GM12878 (cell line): ENCODE measurements around the gene OR2F2. TPM values are rescaled to one million over a fixed set of nuclear protein-coding genes. Genes with fewer than 3 reads are reported as not detected.

Experiments used
- ATAC-seq: fragments of 200-7000 bp; cut with Tn5 transposase; 3 replicates; pipeline ENCODE4 v1.9.1; 2020; ENCODE audit warnings: mild to moderate bottlenecking, moderate library complexity
- BruUV-seq: library from RNA; stranded (reverse); fragments of 400-500 nt; replicated peaks from 2 replicates; lab custom pipeline; 2021; lab: Mats Ljungman, UMichigan
- CTCF ChIA-PET: fragments of 300-600 bp; sonication (Branson Sonifier 250); formaldehyde crosslinking; extraction: SDS; loops from one replicate; lab custom pipeline; 2021; ENCODE audit warnings: inconsistent platforms; lab: Yijun Ruan, JAX
- POLR2A ChIA-PET: fragments of 350-600 bp; formaldehyde crosslinking; extraction: SDS; loops from one replicate; lab custom pipeline; 2021; ENCODE audit warnings: inconsistent platforms; lab: Charles Lee
- RAD21 ChIA-PET: fragments of 300-600 bp; sonication (Branson Sonifier 250); formaldehyde crosslinking; loops from one replicate; lab custom pipeline; 2023; ENCODE audit warnings: antibody characterized with exemption; ENCODE audit not compliant: unreplicated experiment; lab: Charles Lee
- SMC1A ChIA-PET: fragments of 300-600 bp; sonication (Branson Sonifier 250); formaldehyde crosslinking; loops from one replicate; lab custom pipeline; 2023; ENCODE audit not compliant: unreplicated experiment, uncharacterized antibody; lab: Charles Lee
- DNase-seq: peaks from one replicate; pipeline ENCODE4 v3.0.0-alpha.2; 2011; ENCODE audit warnings: low read depth, low spot score
- FAIRE-seq: peaks from 3 replicates; lab custom pipeline; 2011; peaks lifted over from hg19 to GRCh38; lab: Jason Lieb, UNC
- H2AFZ ChIP-seq: 2 replicates; pipeline ENCODE4 v1.6.0; 2011; ENCODE audit warnings: low read depth, low read length, control low read depth; ENCODE audit not compliant: control insufficient read depth
- H3K27ac ChIP-seq: 2 replicates; pipeline ENCODE4 v1.5.1; 2011; ENCODE audit warnings: control low read depth; ENCODE audit not compliant: control insufficient read depth, insufficient read depth
- H3K27me3 ChIP-seq, 2 experiments: replicated peaks in 1 of 2; 2 replicates each; pipeline versions ENCODE4 v1.6.0 to v1.6.1; 2011; ENCODE audit warnings: low read length in 1 of 2; ENCODE audit not compliant: control insufficient read depth in 2 of 2, insufficient read depth in 2 of 2
- H3K36me3 ChIP-seq, 2 experiments: 2 replicates each; pipeline ENCODE4 v1.5.1; 2011; ENCODE audit warnings: low read length in 1 of 2; ENCODE audit not compliant: control insufficient read depth in 2 of 2, insufficient read depth in 2 of 2
- H3K4me1 ChIP-seq: 2 replicates; pipeline ENCODE4 v1.6.1; 2011; ENCODE audit warnings: mild to moderate bottlenecking, low read length, moderate library complexity, mixed read lengths; ENCODE audit not compliant: control insufficient read depth, insufficient read depth
- H3K4me2 ChIP-seq: 2 replicates; pipeline ENCODE4 v1.6.0; 2011; ENCODE audit warnings: control low read depth; ENCODE audit not compliant: control insufficient read depth, insufficient read depth
- H3K4me3 ChIP-seq: fragments of 200-600 bp; sonication (generic); 2 replicates; pipeline ENCODE4 v1.5.1; 2016
- H3K79me2 ChIP-seq: 2 replicates; pipeline ENCODE4 v1.6.0; 2011; ENCODE audit warnings: low read length; ENCODE audit not compliant: control insufficient read depth, insufficient read depth
- H3K9ac ChIP-seq: 2 replicates; pipeline ENCODE4 v1.8.0; 2011; ENCODE audit warnings: low read length, control low read depth, mixed read lengths; ENCODE audit not compliant: control insufficient read depth, insufficient read depth
- H3K9me3 ChIP-seq: replicated peaks from 3 replicates; pipeline ENCODE4 v1.5.1; 2011; ENCODE audit warnings: mild to moderate bottlenecking, low read length; ENCODE audit not compliant: control insufficient read depth, insufficient read depth
- H4K20me1 ChIP-seq: 2 replicates; pipeline ENCODE4 v1.6.0; 2011; ENCODE audit not compliant: control insufficient read depth, insufficient read depth
- BCLAF1 ChIP-seq: fragments of 450-650 bp; IDR thresholded peaks from 2 replicates; pipeline ENCODE4 v1.6.1; 2017; ENCODE audit warnings: antibody characterized with exemption, mild to moderate bottlenecking, moderate library complexity
- GATAD2B ChIP-seq: fragments of 450-650 bp; conservative IDR thresholded peaks from 2 replicates; pipeline ENCODE4 v1.6.1; 2017; ENCODE audit warnings: low read depth, mild to moderate bottlenecking, moderate library complexity
- KLF5 ChIP-seq: fragments of 450-650 bp; IDR thresholded peaks from 2 replicates; pipeline ENCODE4 v1.6.1; 2014; ENCODE audit warnings: mild to moderate bottlenecking; ENCODE audit not compliant: partially characterized antibody
- PAX8 ChIP-seq: fragments of 450-650 bp; IDR thresholded peaks from 2 replicates; pipeline ENCODE4 v1.6.1; 2017; ENCODE audit warnings: mild to moderate bottlenecking, moderate library complexity
- POU2F2 ChIP-seq: IDR thresholded peaks from 3 replicates; pipeline ENCODE4 v1.6.1; 2011; ENCODE audit warnings: low read depth, mild to moderate bottlenecking, low read length, borderline replicate concordance
- RELA ChIP-seq: fragments of 450-650 bp; IDR thresholded peaks from 2 replicates; pipeline ENCODE4 v1.8.0; 2014; ENCODE audit warnings: borderline replicate concordance; ENCODE audit not compliant: partially characterized antibody
- WGBS: methylation state at CpG from one replicate; pipeline ENCODE4 v1.1.6; 2016; ENCODE audit warnings: low lambda C conversion rate; ENCODE audit not compliant: insufficient replicate concordance, insufficient coverage; ENCODE audit errors: missing lambda C conversion rate; 5-methylcytosine and 5-hydroxymethylcytosine counted together
- in situ Hi-C: fragments of 300-500 bp; cut with MboI; formaldehyde crosslinking; loops from 9 replicates; pipeline ENCODE4 v1.14.3; 2018; ENCODE audit warnings: mixed read lengths
- intact Hi-C: fragments of 100-400 bp; cut with micrococcal nuclease; formaldehyde crosslinking; loops from one replicate; pipeline ENCODE4 v1.14.2; 2022; ENCODE audit not compliant: unreplicated experiment
- polyA plus RNA-seq, 11 experiments: library from polyadenylated mRNA; depleted of rRNA in 4 of 11; unstranded in 6 of 11; stranded (reverse) in 5 of 11; fragments of >200 nt; fragmentation: Nextera tagmentation in 4 of 11; fragmentation: Illumina TruSeq in 1 of 11; extraction: Ambion mirVana in 4 of 11; extraction: Trizol in 1 of 11; gene quantifications; 1 replicate in 1 of 11; 2 replicates in 10 of 11; pipeline versions ENCODE4 v1.2.1 to v1.2.3, GENCODE V29; 2011 to 2016; ENCODE audit warnings: inconsistent platforms in 2 of 11, missing spikeins in 2 of 11, low read depth in 1 of 11
- total RNA-seq, 4 experiments: library from RNA; depleted of rRNA in 3 of 4; stranded (reverse); fragments of >200 nt in 3 of 4; fragmentation: Illumina TruSeq in 1 of 4; extraction: Trizol in 1 of 4; gene quantifications; 2 replicates each; pipeline versions ENCODE4 v1.2.1 to v1.2.3, GENCODE V29; 2013 to 2021

OR2F2 gene
- total and polyA plus RNA-seq, 10 of the 15 experiments (the other 5 are each of a cell fraction or from before 2014, with no cell fraction given): not detected

GRCh38 chr7:143906895-143907294 is 28.1 kb upstream of the OR2F2 start:
- H3K36me3 ChIP-seq: no peaks in the 10 kb centered on the region
- ChIA-PET SMC1A (no interaction called here), CTCF (no interaction called here), RAD21 (no interaction called here), POLR2A (interaction anchor here (1.0 kb wide), 1 partner anchor 16 kb away, joined by 4 read pairs; no protein-coding TSS in a partner anchor)
- no peak for ATAC-seq
- H3K4me1 ChIP-seq: no peaks in the 10 kb centered on the region
- no peak overlapping the region for H3K27ac ChIP-seq
- H3K79me2 ChIP-seq: no peaks in the 10 kb centered on the region
- no peaks in the 10 kb centered on the region for H3K9me3 ChIP-seq
- no peaks in the 10 kb centered on the region for H4K20me1 ChIP-seq
- H2AFZ ChIP-seq: no peak overlapping the region
- no peak for TF ChIP-seq KLF5
- no peak for TF ChIP-seq RELA
- TF ChIP-seq BCLAF1: no peak
- TF ChIP-seq GATAD2B: no peak
- no peak for TF ChIP-seq PAX8
- TF ChIP-seq POU2F2: no peak
- 83% methylated on average over 5 of the region's 5 CpGs for WGBS
- no peaks in the 10 kb centered on the region for H3K27me3 ChIP-seq
- BruUV-seq: no TSS peak
- FAIRE-seq: no peak
- H3K9ac ChIP-seq: no peak overlapping the region
- H3K4me3 ChIP-seq: no peak overlapping the region
- no peak for DNase-seq
- in situ Hi-C loops: loop anchor here (25.0 kb wide), 1 partner anchor 480 kb away; no protein-coding TSS in a partner anchor
- intact Hi-C loops: no loop called here
- no peak overlapping the region for H3K4me2 ChIP-seq
